LHCN-M2 (cell line): Measurements from ENCODE around the gene TCERG1L. TPM values are rescaled to one million over a fixed set of nuclear protein-coding genes. Genes with fewer than 3 reads are reported as not detected.
"Not testable (repeated sequence)": the region's sequence is repeated elsewhere in the genome, so short reads cannot be mapped to it uniquely, and the experiment has no call there.

Source experiments
- DNase-seq: peaks from one replicate; pipeline ENCODE4 v3.0.0-alpha.2; 2012; ENCODE audit warnings: low read depth
- total RNA-seq: library from RNA; depleted of rRNA; stranded (reverse); fragments of >200 nt; gene quantifications from 2 replicates; pipeline ENCODE4 v1.2.3, GENCODE V29; 2014

The TCERG1L gene
- total RNA-seq, 1 experiment from 2014 or later: not detected

- DNase-seq: no peak
Measured at GRCh38 chr10:131145756-131146155, 165.8 kb downstream of the TCERG1L start.

GRCh38 chr10:131144711-131145375, 166.7 kb downstream of the TCERG1L start:
- DNase-seq: no peak

GRCh38 chr10:131144196-131144595, 167.3 kb downstream of the TCERG1L start:
- DNase-seq: no peak

GRCh38 chr10:131143425-131144165, 167.9 kb downstream of the TCERG1L start:
- DNase-seq: no peak

GRCh38 chr10:131142517-131143380, 168.8 kb downstream of the TCERG1L start:
- DNase-seq: no peak

GRCh38 chr10:131141645-131142516, 169.6 kb downstream of the TCERG1L start:
- no peak for DNase-seq

GRCh38 chr10:131141207-131141606, 170.3 kb downstream of the TCERG1L start:
- no peak for DNase-seq

- no peak for DNase-seq
Measured at GRCh38 chr10:131140606-131141005, 170.9 kb downstream of the TCERG1L start.

GRCh38 chr10:131137223-131137622, 174.3 kb downstream of the TCERG1L start:
- no peak for DNase-seq

- not testable (repeated sequence) for DNase-seq
Measured at GRCh38 chr10:131136336-131136735, 175.2 kb downstream of the TCERG1L start.

GRCh38 chr10:131135716-131136115, 175.8 kb downstream of the TCERG1L start:
- no peak for DNase-seq

GRCh38 chr10:131134651-131135050, 176.9 kb downstream of the TCERG1L start:
- DNase-seq: no peak

- DNase-seq: no peak
Measured at GRCh38 chr10:131134001-131134576, 177.4 kb downstream of the TCERG1L start.

- DNase-seq: no peak
Measured at GRCh38 chr10:131132681-131133080, 178.8 kb downstream of the TCERG1L start.

GRCh38 chr10:131131726-131132591, 179.6 kb downstream of the TCERG1L start:
- DNase-seq: no peak

- no peak for DNase-seq
Measured at GRCh38 chr10:131130025-131130424, 181.5 kb downstream of the TCERG1L start.

GRCh38 chr10:131129544-131129943, 182.0 kb downstream of the TCERG1L start:
- DNase-seq: no peak

- no peak for DNase-seq
Measured at GRCh38 chr10:131128731-131129130, 182.8 kb downstream of the TCERG1L start.

- no peak for DNase-seq
Measured at GRCh38 chr10:131127610-131128009, 183.9 kb downstream of the TCERG1L start.

GRCh38 chr10:131127138-131127589, 184.4 kb downstream of the TCERG1L start:
- DNase-seq: no peak
